CD4-positive, CD25-positive, alpha-beta regulatory T cell (primary cell): Measurements from ENCODE around the gene SRRM3. TPM values are rescaled to one million over a fixed set of nuclear protein-coding genes. Genes with fewer than 3 reads are reported as not detected.

Experiments used
- ATAC-seq, 2 donors: fragments of 150-1000 bp; cut with Tn5 transposase; one replicate each; pipeline ENCODE4 v1.10.0; 2021; ENCODE audit warnings: low read depth in 2 of 2, moderate number of reproducible peaks in 2 of 2, moderate library complexity in 1 of 2
- DNase-seq, 3 donors: peaks; one replicate each; pipeline versions ENCODE4 v3.0.0 to v3.0.0-alpha.2; 2012 to 2022; ENCODE audit warnings: mixed read lengths in 1 of 3
- H3K27ac ChIP-seq: one replicate; pipeline ENCODE4 v1.7.0; 2013; ENCODE audit warnings: mild to moderate bottlenecking, low read length; ENCODE audit not compliant: insufficient read depth, poor library complexity, severe bottlenecking
- H3K27me3 ChIP-seq: one replicate; pipeline ENCODE4 v1.7.0; 2013; ENCODE audit warnings: low read length; ENCODE audit not compliant: control insufficient read depth, insufficient read depth
- H3K36me3 ChIP-seq: one replicate; pipeline ENCODE4 v1.7.0; 2013; ENCODE audit warnings: mild to moderate bottlenecking, low read length, moderate library complexity; ENCODE audit not compliant: control insufficient read depth, insufficient read depth
- H3K4me1 ChIP-seq: 2 replicates; pipeline ENCODE4 v1.7.0; 2013; ENCODE audit warnings: mild to moderate bottlenecking, low read length; ENCODE audit not compliant: insufficient read depth, control insufficient read depth, poor library complexity, severe bottlenecking
- H3K4me3 ChIP-seq: one replicate; pipeline ENCODE4 v1.7.0; 2013; ENCODE audit warnings: low read depth, mild to moderate bottlenecking, low read length, moderate library complexity
- H3K9me3 ChIP-seq, 2 experiments: 1 replicate in 1 of 2; 2 replicates in 1 of 2; pipeline ENCODE4 v1.7.0; 2013; ENCODE audit warnings: low read length in 2 of 2, mild to moderate bottlenecking in 1 of 2, moderate library complexity in 1 of 2; ENCODE audit not compliant: control insufficient read depth in 2 of 2
- H3K27ac Mint-ChIP-seq, 3 donors: one replicate each; pipeline ENCODE4 v1.8.0; 2020 to 2022; ENCODE audit warnings: mild to moderate bottlenecking in 3 of 3, mixed read lengths in 3 of 3, moderate library complexity in 2 of 3
- H3K27me3 Mint-ChIP-seq: one replicate; pipeline ENCODE4 v1.8.0; 2022; ENCODE audit warnings: mild to moderate bottlenecking, mixed read lengths
- H3K36me3 Mint-ChIP-seq: one replicate; pipeline ENCODE4 v1.8.0; 2020; ENCODE audit warnings: mixed read lengths
- H3K4me1 Mint-ChIP-seq, 4 donors: one replicate each; pipeline ENCODE4 v1.8.0; 2020 to 2022; ENCODE audit warnings: mixed read lengths in 4 of 4, mild to moderate bottlenecking in 1 of 4
- H3K4me3 Mint-ChIP-seq, 4 donors: one replicate each; pipeline ENCODE4 v1.8.0; 2020 to 2022; ENCODE audit warnings: mild to moderate bottlenecking in 4 of 4, mixed read lengths in 4 of 4, moderate library complexity in 3 of 4
- H3K9me3 Mint-ChIP-seq, 7 donors: one replicate each; pipeline ENCODE4 v1.8.0; 2020 to 2022; ENCODE audit warnings: mixed read lengths in 7 of 7, mild to moderate bottlenecking in 3 of 7, moderate library complexity in 2 of 7
- polyA plus RNA-seq, 4 donors: library from polyadenylated mRNA; unstranded; fragments of 300-500 nt; fragmentation: Illumina TruSeq; gene quantifications; one replicate each; pipeline ENCODE4 v1.2.3, GENCODE V29; 2021
- total RNA-seq: library from RNA; stranded (reverse); gene quantifications from one replicate; pipeline ENCODE4 v1.2.3, GENCODE V29; 2022

The SRRM3 gene
- total and polyA plus RNA-seq, 5 donors from 2014 or later = not detected

GRCh38 chr7:76325092-76325491 lies 123.4 kb downstream of the SRRM3 start:
- Histone ChIP-seq H3K36me3 (peaks cover 30% of the 10 kb centered on the region), H3K4me1 (no peaks in the 10 kb centered on the region), H3K27ac (no peak overlapping the region), H3K27me3 (no peaks in the 10 kb centered on the region), H3K9me3 (no peaks in the 10 kb centered on the region), H3K4me3 (no peak overlapping the region)
- peaks cover 8 to 26% (median 23%) of the 10 kb centered on the region in 4 donors for H3K4me1 Mint-ChIP-seq
- ATAC-seq = no peak
- H3K4me3 Mint-ChIP-seq = no peak overlapping the region
- DNase-seq = no peak
- H3K27ac Mint-ChIP-seq = no peak overlapping the region
- H3K27me3 Mint-ChIP-seq = no peaks in the 10 kb centered on the region
- peaks cover 28% of the 10 kb centered on the region for H3K36me3 Mint-ChIP-seq
- H3K9me3 Mint-ChIP-seq = no peaks in the 10 kb centered on the region

GRCh38 chr7:76325811-76326210 lies 124.1 kb downstream of the SRRM3 start:
- no peaks in the 10 kb centered on the region for H3K27me3 Mint-ChIP-seq
- Histone ChIP-seq H3K27ac (no peak overlapping the region), H3K27me3 (no peaks in the 10 kb centered on the region), H3K36me3 (peaks cover 34% of the 10 kb centered on the region), H3K4me3 (no peak overlapping the region), H3K9me3 (no peaks in the 10 kb centered on the region), H3K4me1 (no peaks in the 10 kb centered on the region)
- peaks cover 8 to 33% (median 27%) of the 10 kb centered on the region in 4 donors for H3K4me1 Mint-ChIP-seq
- no peak overlapping the region for H3K27ac Mint-ChIP-seq
- DNase-seq (no peak), ATAC-seq (no peak)
- no peak overlapping the region for H3K4me3 Mint-ChIP-seq
- H3K36me3 Mint-ChIP-seq = peaks cover 30% of the 10 kb centered on the region
- H3K9me3 Mint-ChIP-seq = no peaks in the 10 kb centered on the region

GRCh38 chr7:76326646-76327233 lies 125.0 kb downstream of the SRRM3 start:
- H3K9me3 Mint-ChIP-seq = no peaks in the 10 kb centered on the region
- Histone ChIP-seq H3K4me1 (no peaks in the 10 kb centered on the region), H3K27ac (no peak overlapping the region), H3K36me3 (peaks cover 39% of the 10 kb centered on the region), H3K4me3 (no peak overlapping the region), H3K9me3 (no peaks in the 10 kb centered on the region), H3K27me3 (no peaks in the 10 kb centered on the region)
- no peak overlapping the region for H3K4me3 Mint-ChIP-seq
- H3K36me3 Mint-ChIP-seq = peaks cover 30% of the 10 kb centered on the region
- DNase-seq = no peak
- H3K4me1 Mint-ChIP-seq = peaks cover 8 to 35% (median 31%) of the 10 kb centered on the region in 4 donors
- H3K27ac Mint-ChIP-seq = no peak overlapping the region
- no peaks in the 10 kb centered on the region for H3K27me3 Mint-ChIP-seq
- ATAC-seq = no peak

- peak overlapping the region in 1 of 3 donors; percentile 59 for H3K27ac Mint-ChIP-seq
- Histone ChIP-seq H3K36me3 (peaks cover 42% of the 10 kb centered on the region), H3K9me3 (no peaks in the 10 kb centered on the region), H3K27ac (no peak overlapping the region), H3K27me3 (no peaks in the 10 kb centered on the region), H3K4me3 (no peak overlapping the region), H3K4me1 (no peaks in the 10 kb centered on the region)
- no peak for ATAC-seq
- peaks cover 8 to 40% (median 37%) of the 10 kb centered on the region in 4 donors for H3K4me1 Mint-ChIP-seq
- no peaks in the 10 kb centered on the region for H3K9me3 Mint-ChIP-seq
- no peaks in the 10 kb centered on the region for H3K27me3 Mint-ChIP-seq
- H3K36me3 Mint-ChIP-seq = peaks cover 34% of the 10 kb centered on the region
- H3K4me3 Mint-ChIP-seq = no peak overlapping the region
- DNase-seq = no peak
Observed at GRCh38 chr7:76327610-76328009, 125.9 kb downstream of the SRRM3 start.

GRCh38 chr7:76328389-76328788 lies 126.7 kb downstream of the SRRM3 start:
- Histone ChIP-seq H3K4me3 (no peak overlapping the region), H3K36me3 (peaks cover 42% of the 10 kb centered on the region), H3K4me1 (no peaks in the 10 kb centered on the region), H3K27me3 (no peaks in the 10 kb centered on the region), H3K27ac (no peak overlapping the region), H3K9me3 (no peaks in the 10 kb centered on the region)
- Mint-ChIP-seq H3K36me3 (peaks cover 35% of the 10 kb centered on the region), H3K27me3 (no peaks in the 10 kb centered on the region), H3K4me1 (peaks cover 8 to 42% (median 40%) of the 10 kb centered on the region in 4 donors), H3K9me3 (no peaks in the 10 kb centered on the region), H3K4me3 (no peak overlapping the region), H3K27ac (peak overlapping the region in 1 of 3 donors; percentile 38)
- ATAC-seq (no peak), DNase-seq (no peak)

- Histone ChIP-seq H3K4me1 (no peaks in the 10 kb centered on the region), H3K36me3 (peaks cover 42% of the 10 kb centered on the region), H3K27ac (no peak overlapping the region), H3K4me3 (no peak overlapping the region), H3K27me3 (no peaks in the 10 kb centered on the region), H3K9me3 (no peaks in the 10 kb centered on the region)
- Mint-ChIP-seq H3K9me3 (no peaks in the 10 kb centered on the region), H3K27me3 (no peaks in the 10 kb centered on the region), H3K4me3 (no peak overlapping the region), H3K27ac (peak overlapping the region in 2 of 3 donors; percentile 4 to 35), H3K4me1 (peaks cover 8 to 49% (median 43%) of the 10 kb centered on the region in 4 donors), H3K36me3 (peaks cover 40% of the 10 kb centered on the region)
- no peak for DNase-seq
- no peak for ATAC-seq
Observed at GRCh38 chr7:76329479-76329878, 127.8 kb downstream of the SRRM3 start.

DNA sequence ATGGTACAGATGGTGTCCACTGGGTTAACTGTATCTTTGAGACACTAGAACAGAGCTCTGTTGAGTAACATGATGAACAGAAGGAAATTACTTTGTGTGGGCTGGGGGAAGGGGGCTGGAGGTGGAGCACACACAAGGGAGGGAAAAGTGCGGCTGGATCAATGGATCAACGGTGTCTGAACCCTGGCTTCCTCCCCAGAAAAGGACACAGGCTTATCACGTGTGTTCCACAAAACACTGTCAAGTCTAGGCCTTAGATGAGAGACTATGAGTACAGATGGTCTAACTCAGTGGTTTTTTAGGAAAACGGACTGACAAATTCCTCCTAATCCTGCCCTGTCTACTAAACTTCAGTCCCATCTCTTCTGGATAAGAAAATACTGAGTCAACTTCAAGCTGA lies 128.6 kb downstream of the SRRM3 start:
- Histone ChIP-seq H3K36me3 (peaks cover 42% of the 10 kb centered on the region), H3K27ac (no peak overlapping the region), H3K4me3 (no peak overlapping the region), H3K27me3 (no peaks in the 10 kb centered on the region), H3K4me1 (no peaks in the 10 kb centered on the region), H3K9me3 (no peaks in the 10 kb centered on the region)
- DNase-seq = no peak
- peak overlapping the region in 2 of 3 donors; percentile 4 to 69 for H3K27ac Mint-ChIP-seq
- ATAC-seq = no peak
- no peaks in the 10 kb centered on the region for H3K9me3 Mint-ChIP-seq
- peaks cover 8 to 49% (median 43%) of the 10 kb centered on the region in 4 donors for H3K4me1 Mint-ChIP-seq
- H3K4me3 Mint-ChIP-seq = no peak overlapping the region
- peaks cover 40% of the 10 kb centered on the region for H3K36me3 Mint-ChIP-seq
- no peaks in the 10 kb centered on the region for H3K27me3 Mint-ChIP-seq

GRCh38 chr7:76330673-76331072 lies 129.0 kb downstream of the SRRM3 start:
- Mint-ChIP-seq H3K4me3 (no peak overlapping the region), H3K9me3 (no peaks in the 10 kb centered on the region), H3K4me1 (peaks cover 8 to 49% (median 43%) of the 10 kb centered on the region in 4 donors), H3K36me3 (peaks cover 40% of the 10 kb centered on the region), H3K27me3 (no peaks in the 10 kb centered on the region), H3K27ac (peak overlapping the region in 1 of 3 donors; percentile 4)
- Histone ChIP-seq H3K4me3 (no peak overlapping the region), H3K4me1 (no peaks in the 10 kb centered on the region), H3K27me3 (no peaks in the 10 kb centered on the region), H3K27ac (no peak overlapping the region), H3K9me3 (no peaks in the 10 kb centered on the region), H3K36me3 (peaks cover 42% of the 10 kb centered on the region)
- ATAC-seq (no peak), DNase-seq (no peak)
